Adrenal gland (tissue), 12 donors: Measurements from ENCODE around the gene FOSB. TPM values are rescaled to one million over a fixed set of nuclear protein-coding genes. Genes with fewer than 3 reads are reported as not detected.

Experiments
- DNase-seq, 7 donors: peaks; one replicate each; pipeline ENCODE4 v3.0.0-alpha.2; 2019 to 2020
- H3K27ac ChIP-seq, 5 donors: fragments of 200-600 bp; sonication (generic) in 4 of 5; 1 replicate in 3 of 5; 2 replicates in 2 of 5; pipeline versions ENCODE4 v1.5.1 to v1.8.0; 2016 to 2020; ENCODE audit warnings: mild to moderate bottlenecking in 1 of 5
- H3K27me3 ChIP-seq: fragments of 200-600 bp; 2 replicates; pipeline ENCODE4 v1.8.0; 2021
- H3K36me3 ChIP-seq, 2 donors: fragments of 200-600 bp; replicated peaks in 1 of 2; 1 replicate in 1 of 2; 2 replicates in 1 of 2; pipeline versions ENCODE4 v1.5.1 to v1.8.0; 2018 to 2022
- H3K4me1 ChIP-seq, 2 donors: fragments of 200-600 bp; replicated peaks in 1 of 2; 1 replicate in 1 of 2; 2 replicates in 1 of 2; pipeline versions ENCODE4 v1.5.1 to v1.8.0; 2018 to 2021
- H3K4me3 ChIP-seq, 4 donors: fragments of 200-600 bp; sonication (generic) in 3 of 4; one replicate each; pipeline ENCODE4 v1.5.1; 2016 to 2018
- H3K9me3 ChIP-seq, 3 donors: fragments of 200-600 bp; sonication (generic) in 1 of 3; replicated peaks in 1 of 3; 1 replicate in 2 of 3; 2 replicates in 1 of 3; pipeline versions ENCODE4 v1.5.1 to v1.8.0; 2016 to 2021
- POLR2A ChIP-seq, 2 donors: fragments of 450-650 bp; IDR thresholded peaks; one replicate each; pipeline ENCODE4 v1.6.1; 2017; ENCODE audit warnings: antibody characterized with exemption in 2 of 2, mild to moderate bottlenecking in 2 of 2, moderate library complexity in 1 of 2
- WGBS, 4 donors: extraction: QIAGEN DNeasy Blood & Tissue Kit in 2 of 4; methylation state at CpG; one replicate each; pipeline versions ENCODE4 v1.1.5 to v1.1.7; 2013 to 2017; 5-methylcytosine and 5-hydroxymethylcytosine counted together
- intact Hi-C, 2 donors: fragments of 100-400 bp; cut with DNase I; formaldehyde crosslinking; loops; one replicate each; pipeline versions ENCODE4 v1.14.1 to v1.15.0; 2022 to 2023
- microRNA-seq, 3 donors: library from miRNA; unstranded; fragments of <30 nt; microRNA quantifications; one replicate each; pipeline ENCODE4, GENCODE V29; 2017 to 2020
- polyA plus RNA-seq, 3 donors: library from polyadenylated mRNA; stranded (reverse); fragments of 200-250 nt in 2 of 3; fragments of 350-450 nt in 1 of 3; fragmentation: Illumina TruSeq in 1 of 3; extraction: RNeasy Lipid Tissue Mini Kit (QIAGEN cat#74804) in 1 of 3; gene quantifications; one replicate each; pipeline ENCODE4 v1.2.3, GENCODE V29; 2013 to 2014
- small RNA-seq, 2 donors: library from RNA; depleted of rRNA; stranded (forward); fragments of <200 nt; gene quantifications; one replicate each; pipeline ENCODE3, GENCODE V24; 2016
- total RNA-seq, 9 donors: library from RNA; depleted of rRNA in 4 of 9; stranded (reverse); fragments of >200 nt in 4 of 9; fragments of 120-200 nt in 1 of 9; fragmentation: NEBNext Ultra II Directional in 1 of 9; extraction: Animal tissue kit (Norgen Biotek cat#: 25700) in 1 of 9; gene quantifications; one replicate each; pipeline versions ENCODE4 v1.1.0 to v1.2.4, GENCODE V29; 2013 to 2023
- TF ChIP-seq, protein P1 (sequence below), 6 experiments: fragments of 450-650 bp in 4 of 6; fragments of 200-600 bp in 2 of 6; sonication (generic) in 1 of 6; IDR thresholded peaks; 1 replicate in 5 of 6; 2 replicates in 1 of 6; pipeline versions ENCODE4 v1.5.1 to v1.8.0; 2016 to 2021; ENCODE audit warnings: antibody characterized with exemption in 6 of 6, mild to moderate bottlenecking in 2 of 6, moderate library complexity in 1 of 6
- donor health status: healthy with polysubstance abuse.
- donor health status: Bipolar disorder and iron deficiency.
- donor health status: DM: yes; HTN: yes; CAD: no.
- donor health status: DM: no; HTN: no; CAD: no.
- donor health status: DM: no; HTN: no; CAD: no.
- donor health status: DM: yes; HTN: yes; CAD: no.

The FOSB gene
- total and polyA plus RNA-seq, 12 donors: 0.95 to 21.7 (median 3.6) TPM

DNA sequence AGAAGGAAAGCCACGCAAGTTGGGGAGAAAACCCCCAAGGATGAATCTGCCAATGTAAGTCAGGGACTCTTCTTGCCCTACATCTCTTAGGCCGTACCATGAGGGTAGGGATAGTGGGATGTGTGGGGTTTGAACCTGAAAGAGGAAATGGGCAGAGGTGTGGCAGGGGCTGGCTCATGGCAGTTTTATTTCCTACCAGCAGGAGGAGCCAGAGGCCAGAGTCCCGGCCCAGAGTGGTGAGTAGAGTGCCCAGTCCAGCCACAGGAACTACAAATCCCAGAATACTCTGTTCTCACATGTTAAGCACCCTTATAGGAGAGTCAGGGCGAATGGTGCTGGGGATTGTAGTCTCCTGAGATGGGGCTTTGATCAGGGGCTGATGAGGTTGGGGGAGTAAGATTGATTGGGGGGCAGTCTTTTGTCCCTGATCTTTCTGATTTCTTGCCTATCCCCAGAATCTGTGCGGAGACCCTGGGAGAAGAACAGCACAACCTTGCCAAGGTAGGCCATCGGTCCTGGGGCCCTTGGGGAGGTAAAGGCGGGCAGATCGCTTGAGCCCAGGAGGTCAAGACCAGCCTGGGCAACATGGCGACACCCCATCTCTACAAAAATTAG, 56.0 kb downstream of the FOSB start:
- peak overlapping the region in 3 of 5 donors; percentile 17 to 66 (median 42) for H3K27ac ChIP-seq

DNA sequence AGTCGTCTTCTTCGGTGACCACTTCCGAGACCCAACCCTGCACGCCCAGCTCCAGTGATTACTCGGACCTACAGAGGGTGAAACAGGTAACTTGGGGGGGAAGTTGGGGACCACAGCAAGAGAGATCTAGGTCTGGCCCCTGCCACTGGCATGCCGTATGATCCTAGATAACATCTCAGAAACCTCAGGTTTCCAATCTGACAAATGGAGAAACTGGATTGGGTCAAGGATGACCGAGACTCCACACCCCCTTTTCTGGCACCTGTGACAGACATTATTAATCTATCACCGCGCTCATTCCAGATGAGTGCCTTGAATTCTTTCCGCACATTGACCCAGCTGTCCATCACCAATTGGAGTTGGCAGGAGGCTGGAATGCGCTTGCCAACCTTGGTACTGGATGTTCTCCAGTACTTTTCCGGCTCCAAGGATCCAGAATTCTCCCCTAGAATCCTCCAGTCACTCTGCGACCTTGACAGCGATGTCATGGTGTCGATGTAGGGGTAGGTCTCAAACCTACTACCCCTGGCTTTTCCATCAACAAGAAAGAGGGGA, 56.9 kb downstream of the FOSB start:
- peak; percentile 65 to 92 (median 76) for DNase-seq
- no peaks in the 10 kb centered on the region for H3K27me3 ChIP-seq
- WGBS, 4 donors: 63 to 71% (median 66%) methylated on average over 15 of the region's 15 CpGs
- H3K36me3 ChIP-seq: peaks cover 0 to 67% of the 10 kb centered on the region in 2 donors
- no peaks in the 10 kb centered on the region for H3K9me3 ChIP-seq
- TF ChIP-seq POLR2A (IDR thresholded peaks at IDR 0.05): no peak
- TF ChIP-seq, protein P1, sequence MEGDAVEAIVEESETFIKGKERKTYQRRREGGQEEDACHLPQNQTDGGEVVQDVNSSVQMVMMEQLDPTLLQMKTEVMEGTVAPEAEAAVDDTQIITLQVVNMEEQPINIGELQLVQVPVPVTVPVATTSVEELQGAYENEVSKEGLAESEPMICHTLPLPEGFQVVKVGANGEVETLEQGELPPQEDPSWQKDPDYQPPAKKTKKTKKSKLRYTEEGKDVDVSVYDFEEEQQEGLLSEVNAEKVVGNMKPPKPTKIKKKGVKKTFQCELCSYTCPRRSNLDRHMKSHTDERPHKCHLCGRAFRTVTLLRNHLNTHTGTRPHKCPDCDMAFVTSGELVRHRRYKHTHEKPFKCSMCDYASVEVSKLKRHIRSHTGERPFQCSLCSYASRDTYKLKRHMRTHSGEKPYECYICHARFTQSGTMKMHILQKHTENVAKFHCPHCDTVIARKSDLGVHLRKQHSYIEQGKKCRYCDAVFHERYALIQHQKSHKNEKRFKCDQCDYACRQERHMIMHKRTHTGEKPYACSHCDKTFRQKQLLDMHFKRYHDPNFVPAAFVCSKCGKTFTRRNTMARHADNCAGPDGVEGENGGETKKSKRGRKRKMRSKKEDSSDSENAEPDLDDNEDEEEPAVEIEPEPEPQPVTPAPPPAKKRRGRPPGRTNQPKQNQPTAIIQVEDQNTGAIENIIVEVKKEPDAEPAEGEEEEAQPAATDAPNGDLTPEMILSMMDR (IDR thresholded peaks at IDR 0.05): no peak
- peak overlapping the region in 3 of 5 donors; percentile 61 to 66 (median 65) for H3K27ac ChIP-seq
- no peak overlapping the region for H3K4me3 ChIP-seq
- H3K4me1 ChIP-seq: peaks cover 18 to 19% of the 10 kb centered on the region in 2 donors
- intact Hi-C loops: loop anchor here (5.0 to 10.0 kb wide), 3 partner anchors 38 to 120 kb away; no protein-coding TSS in a partner anchor

More for the DNA sequence above, 56.0 kb downstream of the FOSB start:
- H3K9me3 ChIP-seq: no peaks in the 10 kb centered on the region
- H3K4me3 ChIP-seq: no peak overlapping the region
- whole genome bisulfite sequencing, 4 donors: 62 to 70% (median 68%) methylated on average over 9 of the region's 9 CpGs
- H3K36me3 ChIP-seq: peaks cover 0 to 75% of the 10 kb centered on the region in 2 donors
- peak; percentile 80 to 93 (median 85) for DNase-seq
- H3K27me3 ChIP-seq: no peaks in the 10 kb centered on the region
- intact Hi-C loops: loop anchor here (2.0 to 10.0 kb wide), 3 partner anchors 44 to 121 kb away; no protein-coding TSS in a partner anchor
- TF ChIP-seq, protein P1 (IDR thresholded peaks at IDR 0.05): peak; percentile 87 to 96 (median 94)
- no peak for TF ChIP-seq POLR2A (IDR thresholded peaks at IDR 0.05)
- peaks cover 11 to 13% of the 10 kb centered on the region in 2 donors for H3K4me1 ChIP-seq

Small RNAs within 50 kb of the gene (microRNA-seq; reads per million reads assigned to microRNA genes)
- 0 reads per million in 3 donors for gene MIR6088

Small RNAs within 50 kb of the gene (small RNA-seq; reads per million reads assigned to genes)
- gene MIR6088: 0 reads per million in 2 donors

Other genes with a start within 250 kb of the FOSB start
- gene EXOC3L2, start 222.6 kb upstream of the FOSB start, total RNA-seq: 10 to 100 TPM in 8 of 9 donors, 1 to 10 TPM in 1; 3.3 to 26.4 (median 16.4) TPM
- gene EXOC3L2, start 222.6 kb upstream of the FOSB start, polyA plus RNA-seq: 10 to 100 TPM in 2 of 3 donors, 1 to 10 TPM in 1; 2.1 to 24.6 (median 10.9) TPM
- gene MARK4, start 216.7 kb upstream of the FOSB start, total RNA-seq: 10 to 100 TPM in 8 of 9 donors, 1 to 10 TPM in 1; 5.6 to 41.9 (median 26.3) TPM
- gene MARK4, start 216.7 kb upstream of the FOSB start, polyA plus RNA-seq: 10 to 100 TPM; 19.1 to 53.3 (median 28.8) TPM
- gene CKM, start 145.1 kb upstream of the FOSB start, total RNA-seq: 10 to 100 TPM in 1 of 9 donors, 1 to 10 TPM in 1, under 1 TPM in 2, not detected in 5; 0.33 to 51.3 (median 0.84) TPM
- 1 to 10 TPM in 2 of 3 donors, not detected in 1; 1.5 to 2.7 TPM for gene CKM, start 145.1 kb upstream of the FOSB start, polyA plus RNA-seq
- gene KLC3, start 127.2 kb upstream of the FOSB start, total RNA-seq: under 1 TPM in 3 of 9 donors, not detected in 6; 0.17 to 0.30 (median 0.28) TPM
- gene KLC3, start 127.2 kb upstream of the FOSB start, polyA plus RNA-seq: under 1 TPM in 2 of 3 donors, not detected in 1; 0.16 to 0.17 TPM
- gene ERCC2, start 97.4 kb upstream of the FOSB start, total RNA-seq: 10 to 100 TPM; 10.1 to 31.9 (median 26.6) TPM
- 10 to 100 TPM; 19.6 to 53.3 (median 31.3) TPM for gene ERCC2, start 97.4 kb upstream of the FOSB start, polyA plus RNA-seq
- 10 to 100 TPM in 8 of 9 donors, 1 to 10 TPM in 1; 1.7 to 55.7 (median 35.2) TPM for gene PPP1R13L, start 62.9 kb upstream of the FOSB start, total RNA-seq
- gene PPP1R13L, start 62.9 kb upstream of the FOSB start, polyA plus RNA-seq: 10 to 100 TPM; 11.9 to 95.2 (median 35.2) TPM
- 1 to 10 TPM; 3.6 to 9.2 (median 6.6) TPM for gene POLR1G, start 61.4 kb upstream of the FOSB start, total RNA-seq
- 10 to 100 TPM in 1 of 3 donors, 1 to 10 TPM in 2; 3.1 to 11.3 (median 9.5) TPM for gene POLR1G, start 61.4 kb upstream of the FOSB start, polyA plus RNA-seq
- 100 to 1,000 TPM in 2 of 9 donors, 10 to 100 TPM in 7; 63.6 to 107 (median 86.1) TPM for gene ERCC1, start 44.1 kb upstream of the FOSB start, total RNA-seq
- 10 to 100 TPM; 62.9 to 89.2 (median 87.0) TPM for gene ERCC1, start 44.1 kb upstream of the FOSB start, polyA plus RNA-seq
- gene RTN2, start 29.1 kb downstream of the FOSB start, total RNA-seq: 10 to 100 TPM in 7 of 9 donors, 1 to 10 TPM in 2; 7.7 to 65.8 (median 19.9) TPM
- gene RTN2, start 29.1 kb downstream of the FOSB start, polyA plus RNA-seq: 10 to 100 TPM in 1 of 3 donors, 1 to 10 TPM in 2; 4.8 to 11.8 (median 7.4) TPM
- 1 to 10 TPM in 6 of 9 donors, under 1 TPM in 1, not detected in 2; 0.33 to 2.5 (median 1.4) TPM for gene PPM1N, start 30.4 kb downstream of the FOSB start, total RNA-seq
- 1 to 10 TPM in 2 of 3 donors, under 1 TPM in 1; 0.99 to 3.7 (median 1.7) TPM for gene PPM1N, start 30.4 kb downstream of the FOSB start, polyA plus RNA-seq
- 100 to 1,000 TPM in 2 of 9 donors, 10 to 100 TPM in 7; 28.7 to 118 (median 63.5) TPM for gene VASP, start 39.5 kb downstream of the FOSB start, total RNA-seq
- 10 to 100 TPM; 30.2 to 96.2 (median 62.9) TPM for gene VASP, start 39.5 kb downstream of the FOSB start, polyA plus RNA-seq
- 10 to 100 TPM in 7 of 9 donors, 1 to 10 TPM in 2; 6.5 to 34.1 (median 17.4) TPM for gene OPA3, start 116.8 kb downstream of the FOSB start, total RNA-seq
- 10 to 100 TPM in 1 of 3 donors, 1 to 10 TPM in 2; 4.3 to 19.7 (median 7.3) TPM for gene OPA3, start 116.8 kb downstream of the FOSB start, polyA plus RNA-seq
- gene GPR4, start 134.2 kb downstream of the FOSB start, total RNA-seq: 1 to 10 TPM in 8 of 9 donors, under 1 TPM in 1; 0.55 to 7.8 (median 3.5) TPM
- 10 to 100 TPM in 1 of 3 donors, 1 to 10 TPM in 2; 7.6 to 11.3 (median 9.6) TPM for gene GPR4, start 134.2 kb downstream of the FOSB start, polyA plus RNA-seq
- 100 to 1,000 TPM in 4 of 9 donors, 10 to 100 TPM in 5; 20.7 to 139 (median 93.2) TPM for gene EML2, start 171.4 kb downstream of the FOSB start, total RNA-seq
- gene EML2, start 171.4 kb downstream of the FOSB start, polyA plus RNA-seq: 10 to 100 TPM; 22.8 to 88.9 (median 78.9) TPM
- gene GIPR, start 200.2 kb downstream of the FOSB start, total RNA-seq: 1 to 10 TPM in 1 of 9 donors, under 1 TPM in 5, not detected in 3; 0.28 to 1.3 (median 0.70) TPM
- gene GIPR, start 200.2 kb downstream of the FOSB start, polyA plus RNA-seq: 1 to 10 TPM in 1 of 3 donors, under 1 TPM in 1, not detected in 1; 0.80 to 1.8 TPM
- 100 to 1,000 TPM; 179 to 473 (median 318) TPM for gene SNRPD2, start 224.0 kb downstream of the FOSB start, total RNA-seq
- gene SNRPD2, start 224.0 kb downstream of the FOSB start, polyA plus RNA-seq: 100 to 1,000 TPM; 233 to 440 (median 329) TPM
- gene QPCTL, start 224.7 kb downstream of the FOSB start, total RNA-seq: 10 to 100 TPM in 4 of 9 donors, 1 to 10 TPM in 5; 2.8 to 14.4 (median 9.8) TPM
- 10 to 100 TPM in 2 of 3 donors, 1 to 10 TPM in 1; 5.2 to 17.2 (median 14.1) TPM for gene QPCTL, start 224.7 kb downstream of the FOSB start, polyA plus RNA-seq